ENCODE results near the gene HOXB2.

DNA sequence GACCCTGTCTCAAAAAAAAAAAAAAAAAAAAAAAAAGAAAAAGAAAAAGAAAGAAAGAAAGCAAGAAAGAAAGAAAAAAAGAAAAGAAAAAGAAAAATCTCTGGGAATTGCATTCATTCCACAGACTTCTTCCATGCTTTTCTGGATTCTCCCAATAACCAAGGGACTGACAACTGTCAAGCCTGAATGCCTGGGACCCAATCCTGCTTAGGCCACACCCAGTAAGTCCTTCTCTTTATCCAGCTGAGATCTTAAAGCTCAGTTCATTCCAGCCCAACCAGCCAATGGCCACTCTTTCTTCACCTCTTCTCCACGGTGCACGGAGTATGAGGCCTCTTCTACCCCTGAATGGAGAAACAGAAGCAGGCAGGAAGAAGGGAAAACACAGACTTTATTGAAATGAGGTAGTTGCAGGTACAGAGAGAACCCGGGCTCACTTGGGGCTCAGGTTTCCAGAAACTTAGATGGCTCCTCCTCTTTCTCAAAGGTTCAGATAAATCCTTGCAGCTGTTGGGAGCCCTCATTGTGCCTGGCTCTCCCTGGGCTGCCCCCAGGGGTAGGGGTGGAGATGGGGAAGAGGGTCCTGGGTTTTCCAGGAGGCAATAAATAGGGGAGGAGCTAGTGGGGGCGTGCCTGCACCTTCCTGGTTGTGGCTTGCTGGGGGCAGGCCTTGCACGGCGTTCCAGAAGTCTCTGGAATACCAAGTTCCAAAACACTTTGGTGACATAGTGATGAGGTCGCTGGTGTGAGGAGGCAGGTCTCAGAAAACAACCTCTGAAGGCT is 16.6 kb downstream of the HOXB2 start:
- no peak for TF ChIP-seq POLR2A (IDR thresholded peaks at IDR 0.05; ENCODE audit: low read depth, low read length)
- no peak for TF ChIP-seq TAF1 (IDR thresholded peaks at IDR 0.05; ENCODE audit: borderline replicate concordance, low read depth, low read length)

All from GM12892 (cell line).